Osteocyte (in vitro differentiated cells): ENCODE results near the gene EIF4G3. TPM values are rescaled to one million over a fixed set of nuclear protein-coding genes. Genes with fewer than 3 reads are reported as not detected.
A peak's percentile ranks its signal among the peaks of the same experiment; 100 is the strongest.

Source experiments
- DNase-seq: peaks from one replicate; pipeline ENCODE4 v3.0.0; 2021; ENCODE audit warnings: mixed read lengths; ENCODE audit not compliant: unreplicated experiment; ENCODE audit errors: extremely low spot score
- H3K27ac Mint-ChIP-seq: one replicate; pipeline ENCODE4 v1.8.0; 2021; ENCODE audit warnings: mild to moderate bottlenecking, mixed read lengths; ENCODE audit not compliant: unreplicated experiment
- H3K27me3 Mint-ChIP-seq: one replicate; pipeline ENCODE4 v1.8.0; 2021; ENCODE audit warnings: mixed read lengths; ENCODE audit not compliant: unreplicated experiment
- H3K36me3 Mint-ChIP-seq: one replicate; pipeline ENCODE4 v1.8.0; 2021; ENCODE audit warnings: mixed read lengths; ENCODE audit not compliant: unreplicated experiment
- H3K4me1 Mint-ChIP-seq: one replicate; pipeline ENCODE4 v1.8.0; 2021; ENCODE audit warnings: mixed read lengths; ENCODE audit not compliant: unreplicated experiment
- H3K4me3 Mint-ChIP-seq: one replicate; pipeline ENCODE4 v1.8.0; 2021; ENCODE audit warnings: mild to moderate bottlenecking, moderate library complexity, mixed read lengths; ENCODE audit not compliant: unreplicated experiment
- H3K9me3 Mint-ChIP-seq: one replicate; pipeline ENCODE4 v1.8.0; 2021; ENCODE audit warnings: mixed read lengths; ENCODE audit not compliant: unreplicated experiment
- CTCF ChIP-seq: fragments of 200-600 bp; sonication (generic); IDR thresholded peaks from 2 replicates; pipeline ENCODE4 v1.5.0; 2021; ENCODE audit warnings: antibody characterized with exemption, mild to moderate bottlenecking, moderate library complexity
- total RNA-seq: library from RNA; stranded (reverse); gene quantifications from 2 replicates; pipeline ENCODE4 v1.2.1, GENCODE V29; 2021

Gene EIF4G3
- total RNA-seq, 1 donor from 2014 or later, result 81.9 TPM

GRCh38 chr1:21050031-21050430, 126.7 kb downstream of the EIF4G3 start:
- Mint-ChIP-seq H3K4me1 (peaks cover 20% of the 10 kb centered on the region), H3K27ac (peak overlapping the region; percentile 66), H3K36me3 (peaks cover 14% of the 10 kb centered on the region), H3K27me3 (no peaks in the 10 kb centered on the region), H3K4me3 (no peak overlapping the region), H3K9me3 (no peaks in the 10 kb centered on the region)
- no peak for DNase-seq
- TF ChIP-seq CTCF, result no peak

GRCh38 chr1:21048462-21048861, 128.2 kb downstream of the EIF4G3 start:
- H3K27me3 Mint-ChIP-seq, result no peaks in the 10 kb centered on the region
- H3K4me3 Mint-ChIP-seq, result no peak overlapping the region
- H3K4me1 Mint-ChIP-seq, result peaks cover 23% of the 10 kb centered on the region
- H3K27ac Mint-ChIP-seq, result no peak overlapping the region
- TF ChIP-seq CTCF, result no peak
- peaks cover 14% of the 10 kb centered on the region for H3K36me3 Mint-ChIP-seq
- DNase-seq, result no peak
- no peaks in the 10 kb centered on the region for H3K9me3 Mint-ChIP-seq

- no peaks in the 10 kb centered on the region for H3K9me3 Mint-ChIP-seq
- H3K4me3 Mint-ChIP-seq, result no peak overlapping the region
- TF ChIP-seq CTCF, result no peak
- no peaks in the 10 kb centered on the region for H3K27me3 Mint-ChIP-seq
- peaks cover 15% of the 10 kb centered on the region for H3K36me3 Mint-ChIP-seq
- no peak overlapping the region for H3K27ac Mint-ChIP-seq
- peaks cover 44% of the 10 kb centered on the region for H3K4me1 Mint-ChIP-seq
- no peak for DNase-seq
Measured at GRCh38 chr1:21046132-21046531, 130.6 kb downstream of the EIF4G3 start.

GRCh38 chr1:21045351-21045750, 131.3 kb downstream of the EIF4G3 start:
- no peak for DNase-seq
- Mint-ChIP-seq H3K36me3 (peaks cover 18% of the 10 kb centered on the region), H3K4me1 (peaks cover 46% of the 10 kb centered on the region), H3K9me3 (no peaks in the 10 kb centered on the region), H3K4me3 (no peak overlapping the region), H3K27me3 (no peaks in the 10 kb centered on the region), H3K27ac (no peak overlapping the region)
- TF ChIP-seq CTCF, result no peak

GRCh38 chr1:21042929-21043605, 133.6 kb downstream of the EIF4G3 start:
- DNase-seq, result no peak
- H3K27ac Mint-ChIP-seq, result peak overlapping the region; percentile 83

More at GRCh38 chr1:21042929-21043605, 133.6 kb downstream of the EIF4G3 start:
- Mint-ChIP-seq H3K27me3 (no peaks in the 10 kb centered on the region), H3K36me3 (peaks cover 14% of the 10 kb centered on the region), H3K9me3 (no peaks in the 10 kb centered on the region), H3K4me3 (peak overlapping the region; percentile 4), H3K4me1 (peaks cover 32% of the 10 kb centered on the region)
- TF ChIP-seq CTCF, result no peak
